ENCODE results near the gene TDG.
A peak's percentile ranks its signal among the peaks of the same experiment; 100 is the strongest.

Gene TDG

GRCh38 chr12:103965590-103966504, at the start of gene TDG:
Gene TDG, plus strand, starts transcription at chr12:103965872. Its CDS starts 166 bp downstream, at chr12:103966038.
- DNase-seq = peak; percentile 95

GRCh38 chr12:103917873-103918272, 47.8 kb upstream of the TDG start:
- no peak for DNase-seq

- no peak for DNase-seq
These were observed 40.7 kb upstream of the TDG start for GRCh38 chr12:103924761-103925641.

- peak; percentile 30 for DNase-seq
These were observed 37.0 kb upstream of the TDG start for GRCh38 chr12:103928682-103929045.

- peak; percentile 76 for DNase-seq
These were observed 36.5 kb upstream of the TDG start for GRCh38 chr12:103929046-103929783.

GRCh38 chr12:103929784-103930033, 36.0 kb upstream of the TDG start:
- DNase-seq = no peak

- DNase-seq = peak; percentile 99
These were observed 35.5 kb upstream of the TDG start, which contains the start of gene HSP90B1 for GRCh38 chr12:103930034-103930786. Gene HSP90B1, plus strand, starts transcription at chr12:103930410. Its CDS starts 106 bp downstream, at chr12:103930516.

- peak; percentile 18 for DNase-seq
These were observed 34.6 kb upstream of the TDG start for GRCh38 chr12:103930787-103931735.

- no peak for DNase-seq
These were observed 32.4 kb upstream of the TDG start for GRCh38 chr12:103933237-103933636.

GRCh38 chr12:103936679-103937078, 29.0 kb upstream of the TDG start:
- DNase-seq = no peak

- DNase-seq = no peak
These were observed 20.7 kb upstream of the TDG start for GRCh38 chr12:103944964-103945363.

- DNase-seq = no peak
These were observed 17.7 kb upstream of the TDG start for GRCh38 chr12:103947871-103948555.

- no peak for DNase-seq
These were observed 16.8 kb upstream of the TDG start for GRCh38 chr12:103948746-103949406.

- no peak for DNase-seq
These were observed 13.2 kb upstream of the TDG start for GRCh38 chr12:103952497-103952896.

GRCh38 chr12:103955811-103956508, 9.7 kb upstream of the TDG start:
- no peak for DNase-seq

GRCh38 chr12:103956509-103957027, 9.1 kb upstream of the TDG start:
- no peak for DNase-seq

- DNase-seq = no peak
These were observed 7.7 kb upstream of the TDG start for GRCh38 chr12:103957865-103958388.

- DNase-seq = no peak
These were observed 7.1 kb upstream of the TDG start for GRCh38 chr12:103958621-103959020.

All from activated CD4-positive, alpha-beta T cell treated with anti-CD3 and anti-CD28 coated beads, Interleukin-2, amount 50 U/mL, for 1 hour (primary cell).